GM11168 (cell line): ENCODE results near the gene TMPRSS12.
"Not testable (repeated sequence)": the region's sequence is repeated elsewhere in the genome, so short reads cannot be mapped to it uniquely, and the experiment has no call there.

Experiments used
- in situ Hi-C: fragments of 300-500 bp; cut with MboI; formaldehyde crosslinking; loops from one replicate; pipeline ENCODE4 v1.12.0; 2022; ENCODE audit warnings: low sequenced_read_pairs; ENCODE audit not compliant: unreplicated experiment

Gene TMPRSS12

DNA sequence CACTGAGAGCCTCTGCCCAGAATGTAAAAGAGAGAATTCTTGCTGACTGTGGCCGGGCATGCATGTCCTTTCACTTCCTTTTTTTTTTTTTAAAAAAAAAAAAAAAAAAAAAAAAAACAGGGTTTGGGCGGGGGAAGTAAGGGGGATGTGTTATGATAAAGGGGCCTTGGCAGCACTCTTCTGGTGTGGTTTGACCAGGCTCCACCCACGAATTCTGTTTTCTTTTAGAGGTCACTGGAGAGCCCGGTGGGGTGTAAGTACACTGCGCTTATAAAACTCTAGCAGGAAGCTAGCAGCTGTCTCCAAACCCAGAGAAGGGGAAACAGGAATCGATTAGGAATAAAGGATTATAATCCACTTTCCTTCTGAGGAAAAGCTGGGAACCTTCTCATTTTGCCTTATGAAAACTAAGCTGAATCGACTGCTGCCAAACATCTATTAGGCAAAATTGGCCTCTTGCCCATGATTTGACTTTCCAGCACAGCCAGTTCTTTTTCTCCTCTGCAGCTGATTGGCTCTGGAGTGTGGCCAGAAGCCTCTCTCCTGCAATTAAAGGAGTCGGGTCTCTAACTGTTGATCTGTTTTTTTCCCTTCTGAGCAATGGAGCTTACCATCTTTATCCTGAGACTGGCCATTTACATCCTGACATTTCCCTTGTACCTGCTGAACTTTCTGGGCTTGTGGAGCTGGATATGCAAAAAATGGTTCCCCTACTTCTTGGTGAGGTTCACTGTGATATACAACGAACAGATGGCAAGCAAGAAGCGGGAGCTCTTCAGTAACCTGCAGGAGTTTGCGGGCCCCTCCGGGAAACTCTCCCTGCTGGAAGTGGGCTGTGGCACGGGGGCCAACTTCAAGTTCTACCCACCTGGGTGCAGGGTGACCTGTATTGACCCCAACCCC lies 82.0 kb downstream of the TMPRSS12 start:
- in situ Hi-C loops: no loop called here

DNA sequence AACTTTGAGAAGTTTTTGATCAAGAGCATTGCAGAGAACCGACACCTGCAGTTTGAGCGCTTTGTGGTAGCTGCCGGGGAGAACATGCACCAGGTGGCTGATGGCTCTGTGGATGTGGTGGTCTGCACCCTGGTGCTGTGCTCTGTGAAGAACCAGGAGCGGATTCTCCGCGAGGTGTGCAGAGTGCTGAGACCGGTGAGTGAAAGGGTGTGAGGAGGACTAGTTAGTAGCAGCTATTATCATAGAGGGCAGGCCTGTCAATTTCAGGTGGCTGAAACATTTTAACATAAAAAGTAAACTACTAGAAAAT lies 82.6 kb downstream of the TMPRSS12 start:
- in situ Hi-C loops: no loop called here

DNA sequence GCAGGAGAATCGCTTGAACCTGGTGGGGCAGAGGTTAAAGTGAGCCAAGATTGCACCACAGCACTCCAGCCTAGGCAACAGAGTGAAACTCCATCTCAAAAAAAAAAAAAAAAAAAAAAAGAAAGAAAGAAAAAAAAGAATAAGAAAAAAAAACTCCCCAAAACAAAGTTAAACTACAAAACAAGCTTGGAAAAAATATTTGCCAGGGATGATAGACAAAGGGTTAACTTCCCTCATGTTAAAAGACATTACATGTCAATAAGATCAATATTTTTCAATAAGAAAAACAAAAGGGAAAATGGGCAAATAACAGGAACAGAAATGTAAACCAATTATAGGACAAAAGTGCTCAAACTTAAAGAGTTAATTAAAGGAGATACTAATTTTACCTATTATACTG lies 83.2 kb downstream of the TMPRSS12 start:
- in situ Hi-C loops: no loop called here

DNA sequence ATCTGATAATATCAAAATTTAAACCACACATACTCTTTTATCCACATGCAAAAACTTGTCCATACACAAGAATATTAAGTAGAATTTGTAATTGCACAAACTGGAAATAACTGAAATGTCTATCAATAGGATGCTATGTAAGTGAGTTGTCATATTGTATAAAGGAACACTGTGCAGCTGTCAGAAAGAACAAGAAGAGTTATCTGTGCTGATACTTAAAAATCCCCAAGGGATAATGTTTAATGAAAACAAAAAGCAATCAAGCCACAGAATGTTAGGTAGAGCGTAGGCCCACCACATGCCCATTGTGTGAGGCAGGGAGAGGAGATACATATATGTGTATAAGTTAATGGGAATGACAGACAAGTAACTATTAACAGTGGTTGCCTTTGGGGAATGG lies 83.7 kb downstream of the TMPRSS12 start:
- in situ Hi-C loops: no loop called here

DNA sequence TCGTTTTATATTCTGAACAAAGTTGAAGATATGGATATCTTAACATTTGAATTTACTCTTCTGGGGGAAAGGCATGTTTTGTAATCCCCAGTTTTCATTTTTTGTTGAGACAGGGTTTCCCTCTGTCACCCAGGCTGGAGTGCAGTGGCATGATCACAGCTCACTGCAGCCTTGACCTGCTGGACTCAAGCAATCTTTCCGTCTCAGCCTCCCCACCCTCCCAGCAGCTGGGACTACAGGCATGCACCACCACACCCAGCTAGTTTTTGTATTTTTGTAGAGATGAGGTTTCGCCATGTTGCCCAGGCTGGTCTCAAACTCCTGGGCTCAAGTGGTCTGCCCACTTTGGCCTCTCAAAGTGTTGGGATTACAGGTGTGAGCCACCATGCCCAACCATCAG lies 84.2 kb downstream of the TMPRSS12 start:
- in situ Hi-C loops: not testable (repeated sequence)

DNA sequence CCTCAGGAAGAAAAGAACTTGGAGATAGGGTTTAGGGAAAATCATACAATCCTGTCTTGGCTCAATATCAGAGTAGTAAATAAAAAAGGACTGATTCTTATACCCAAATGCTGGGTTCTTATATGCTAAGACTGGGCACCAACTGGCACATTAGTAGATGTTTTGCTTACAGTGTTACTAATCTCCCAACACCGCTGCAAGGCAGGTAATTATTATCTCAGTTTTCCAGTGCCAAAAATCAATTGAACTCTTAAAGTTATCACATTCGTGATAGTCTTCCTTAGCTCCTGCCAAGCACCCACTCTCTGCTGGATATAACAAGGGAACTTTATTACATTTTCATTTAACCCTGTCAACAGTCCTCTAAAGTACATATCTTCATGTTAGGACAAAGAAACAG lies 84.6 kb downstream of the TMPRSS12 start:
- in situ Hi-C loops: no loop called here

DNA sequence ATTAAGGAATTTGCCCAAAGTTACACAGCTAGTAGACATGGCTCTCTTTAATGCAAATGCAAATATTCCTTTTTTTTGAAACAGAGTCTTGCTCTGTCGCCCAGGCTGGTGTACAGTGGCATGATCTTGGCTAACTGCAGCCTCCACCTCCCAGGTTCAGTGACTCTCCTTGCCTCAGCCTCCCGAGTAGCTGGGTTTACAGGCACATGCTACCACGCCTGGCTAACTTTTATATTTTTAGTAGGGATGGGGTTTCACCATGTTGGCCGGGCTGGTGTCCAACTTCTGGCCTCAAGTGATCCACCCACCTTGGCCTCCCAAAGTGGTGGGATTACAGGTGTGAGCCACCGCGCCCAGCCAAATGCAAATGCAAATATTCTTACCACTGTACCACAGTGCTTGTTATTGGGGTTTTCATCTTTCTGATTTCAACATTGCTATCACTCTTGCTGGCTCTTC lies 85.1 kb downstream of the TMPRSS12 start:
- in situ Hi-C loops: no loop called here

DNA sequence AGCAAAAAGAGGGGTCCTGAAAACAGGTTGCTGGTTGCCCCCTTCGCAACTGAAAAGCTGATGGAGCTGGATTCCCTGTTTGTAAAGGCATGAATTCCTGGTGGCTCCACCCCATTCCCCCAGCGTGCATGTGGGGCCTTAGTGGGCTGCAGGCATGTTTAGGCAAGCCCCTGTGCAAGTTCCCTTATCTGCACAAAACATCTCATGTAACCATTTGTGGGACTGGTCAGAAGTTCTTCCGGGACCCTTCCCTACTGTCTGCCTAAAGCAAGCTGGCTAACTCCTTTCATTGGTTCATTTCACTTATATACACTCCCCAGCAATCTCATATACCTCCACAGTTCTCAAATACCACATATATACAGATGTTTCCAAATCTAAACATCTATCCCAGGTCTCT lies 85.7 kb downstream of the TMPRSS12 start:
- in situ Hi-C loops: no loop called here

DNA sequence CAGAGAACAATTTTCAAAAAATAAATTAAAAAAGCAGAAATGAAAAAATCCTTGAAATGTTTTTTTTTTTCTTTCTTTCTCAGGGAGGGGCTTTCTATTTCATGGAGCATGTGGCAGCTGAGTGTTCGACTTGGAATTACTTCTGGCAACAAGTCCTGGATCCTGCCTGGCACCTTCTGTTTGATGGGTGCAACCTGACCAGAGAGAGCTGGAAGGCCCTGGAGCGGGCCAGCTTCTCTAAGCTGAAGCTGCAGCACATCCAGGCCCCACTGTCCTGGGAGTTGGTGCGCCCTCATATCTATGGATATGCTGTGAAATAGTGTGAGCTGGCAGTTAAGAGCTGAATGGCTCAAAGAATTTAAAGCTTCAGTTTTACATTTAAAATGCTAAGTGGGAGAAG lies 87.1 kb downstream of the TMPRSS12 start:
- in situ Hi-C loops: no loop called here

DNA sequence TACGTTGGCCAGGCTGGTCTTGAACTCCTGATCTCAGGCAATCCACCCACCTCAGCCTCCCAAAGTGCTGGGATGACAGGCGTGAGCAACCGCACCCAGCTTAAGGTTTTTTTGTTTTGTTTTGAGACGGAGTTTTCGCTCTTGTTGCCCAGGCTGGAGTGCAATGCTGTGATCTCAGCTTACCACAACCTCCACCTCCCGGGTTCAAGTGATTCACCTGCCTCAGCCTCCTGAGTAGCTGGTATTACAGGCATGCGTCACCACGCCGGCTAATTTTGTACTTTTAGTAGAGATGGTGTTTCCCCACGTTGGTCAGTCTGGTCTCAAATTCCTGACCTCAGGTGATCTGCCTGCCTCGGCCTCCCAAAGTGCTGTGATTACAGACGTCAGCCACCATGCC lies 87.8 kb downstream of the TMPRSS12 start:
- in situ Hi-C loops: not testable (repeated sequence)

DNA sequence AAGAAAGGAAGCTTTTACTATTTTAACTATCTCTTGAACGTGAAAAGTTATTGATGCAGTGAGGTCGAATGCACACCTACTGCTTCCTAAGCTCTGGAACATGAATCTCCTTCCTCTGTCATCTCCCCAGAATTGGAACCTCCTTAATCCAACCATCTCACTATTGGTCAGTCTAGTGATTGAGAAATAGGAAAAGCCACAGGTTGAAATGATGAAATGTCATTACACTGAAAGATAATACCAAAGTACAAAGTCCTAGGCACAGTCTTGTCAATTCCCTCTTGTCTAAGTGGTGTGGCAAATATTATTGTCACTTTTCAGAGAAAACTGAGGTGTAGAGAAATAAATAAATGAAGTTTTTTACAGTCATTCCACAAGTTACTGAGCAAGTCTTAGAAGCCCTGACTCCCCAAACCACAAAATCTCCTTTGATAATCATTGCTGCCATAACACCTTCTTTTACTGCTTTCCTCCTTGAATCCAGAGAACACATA lies 90.1 kb downstream of the TMPRSS12 start:
- in situ Hi-C loops: no loop called here

DNA sequence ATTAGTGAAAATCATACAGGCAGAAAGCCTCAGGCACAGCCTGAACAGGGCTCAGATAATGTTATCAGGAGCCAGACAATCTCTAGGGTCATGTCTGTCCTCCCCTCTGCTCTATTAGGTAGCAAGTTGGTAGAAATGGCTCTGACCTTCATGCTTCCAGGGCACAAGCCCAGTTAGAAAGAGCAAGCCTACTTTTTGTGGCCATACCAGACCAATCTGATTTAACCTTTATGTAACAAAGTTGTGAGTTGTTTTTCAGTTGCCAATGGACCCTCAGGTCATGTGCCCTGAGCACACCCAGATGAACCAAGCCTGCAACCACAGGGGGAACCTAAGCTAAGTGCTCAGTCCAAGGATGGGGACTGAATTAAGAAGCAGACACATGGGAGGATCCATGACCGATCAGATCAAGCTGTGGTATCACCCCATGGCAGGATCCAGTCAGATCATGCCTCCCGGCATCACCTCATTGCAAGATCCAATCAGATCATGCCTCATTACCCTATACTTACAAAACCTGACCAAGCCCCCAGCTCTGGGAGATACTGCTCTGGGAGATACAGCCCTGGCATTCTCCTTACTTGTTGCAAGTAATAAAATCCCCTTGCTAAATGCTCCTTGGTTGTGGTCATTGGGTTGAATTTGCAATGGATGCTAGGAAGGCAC lies 90.9 kb downstream of the TMPRSS12 start:
- in situ Hi-C loops: no loop called here

DNA sequence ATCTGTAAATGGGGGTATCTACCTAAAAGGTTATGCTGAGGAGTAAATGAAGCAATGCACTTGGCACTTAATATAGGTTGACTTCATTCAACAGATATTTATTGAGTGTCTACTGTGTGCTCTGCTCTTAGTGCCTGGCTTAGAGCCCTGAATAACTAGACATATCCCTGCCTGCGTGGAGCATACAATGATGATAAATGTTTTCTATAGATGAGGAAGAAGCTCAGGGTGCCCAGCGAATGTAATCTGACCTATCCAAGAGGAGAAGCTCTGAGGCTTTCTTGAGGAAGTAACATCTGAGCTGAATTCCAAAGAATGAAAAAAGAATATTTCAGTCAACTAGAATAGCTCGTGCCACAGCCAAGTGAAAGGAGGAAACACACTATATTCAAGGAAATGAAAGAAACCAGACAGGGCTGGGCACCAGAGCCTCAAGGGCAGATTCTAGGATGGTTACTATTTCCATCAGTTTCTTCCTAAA lies 91.7 kb downstream of the TMPRSS12 start:
- in situ Hi-C loops: no loop called here

DNA sequence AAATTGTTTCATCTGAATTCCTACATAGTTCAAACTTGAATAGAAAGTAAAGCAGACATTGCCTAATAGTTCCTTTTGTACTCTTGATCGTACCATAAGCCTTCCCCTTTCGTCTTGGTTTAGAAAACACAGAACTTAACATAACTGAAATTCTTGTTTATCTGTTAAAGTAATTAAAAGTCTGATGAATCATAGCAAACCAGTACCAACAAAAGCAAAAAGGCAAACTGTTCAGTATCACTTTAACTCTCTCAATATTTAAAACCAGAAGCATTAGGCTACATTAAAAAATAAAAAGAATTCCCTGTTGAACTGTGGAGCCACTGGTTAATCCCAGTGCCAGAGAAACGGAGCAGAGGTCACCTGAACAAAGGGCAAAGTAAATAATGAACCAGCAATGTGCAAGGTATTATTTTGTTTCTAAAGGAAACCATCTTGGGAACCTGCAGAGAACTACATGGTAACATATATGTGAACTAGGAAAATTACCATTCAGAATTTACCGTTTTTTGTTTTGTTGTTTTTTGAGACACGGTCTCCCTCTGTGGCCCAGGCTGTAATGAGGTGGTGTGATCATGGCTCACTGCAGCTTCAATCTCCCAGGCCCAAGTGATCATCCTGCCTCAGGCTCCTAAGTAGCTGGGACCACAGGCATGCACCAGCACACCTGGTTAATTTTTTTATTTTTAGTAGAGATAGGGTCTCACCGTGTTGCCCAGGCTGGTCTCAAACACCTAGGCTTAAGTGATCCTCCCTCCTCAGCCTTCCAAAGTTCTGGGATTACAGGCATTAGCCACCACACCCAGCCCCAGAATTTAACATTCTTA lies 92.5 kb downstream of the TMPRSS12 start:
- in situ Hi-C loops: no loop called here

DNA sequence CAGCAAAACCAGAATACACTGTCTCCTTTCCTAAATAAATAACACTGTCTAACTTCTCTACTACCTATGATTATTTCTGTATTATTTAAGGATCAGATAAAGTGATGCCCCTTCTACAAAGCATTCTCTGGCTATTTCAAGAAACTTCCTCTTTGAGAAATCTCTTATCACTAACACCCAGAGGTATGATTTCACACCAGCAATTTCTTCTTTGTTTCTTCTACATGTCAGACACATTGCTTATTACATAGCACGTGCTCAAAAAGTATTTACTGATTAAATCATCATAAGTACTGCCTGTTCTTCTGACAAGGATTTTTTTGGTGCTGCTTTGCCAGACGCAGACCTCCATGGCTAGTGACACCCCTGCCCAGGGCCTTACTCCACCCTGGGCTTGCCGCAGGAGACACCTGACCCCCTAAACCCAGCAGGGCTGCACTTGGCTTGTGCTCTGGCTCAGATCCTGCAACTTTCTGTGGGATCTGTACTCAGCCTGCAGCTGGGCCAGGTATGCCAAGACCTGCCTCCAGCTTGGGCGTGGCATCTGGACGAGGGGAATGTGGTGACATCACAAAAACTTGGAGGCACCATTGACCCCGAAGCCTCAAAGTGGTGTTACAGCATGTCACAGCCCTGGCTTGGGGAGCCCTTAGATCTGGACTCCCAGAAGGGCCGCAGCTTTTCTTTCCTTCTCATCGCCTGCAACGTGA lies 94.2 kb downstream of the TMPRSS12 start:
- in situ Hi-C loops: no loop called here
